HepG2 (cell line): Measurements from ENCODE around the gene SLC7A10. TPM values are rescaled to one million over a fixed set of nuclear protein-coding genes. Genes with fewer than 3 reads are reported as not detected.

ENCODE experiments used
- IRF2 ChIP-seq: IDR thresholded peaks from 2 replicates; pipeline ENCODE4 v1.6.1; 2018; ENCODE audit warnings: missing genetic modification reagents, missing compliant biosample characterization
- NCOA5 ChIP-seq: sonication (generic); formaldehyde crosslinking; IDR thresholded peaks from 2 replicates; pipeline ENCODE4 v1.4.0; 2020; ENCODE audit warnings: missing genetic modification reagents
- PLRG1 ChIP-seq: fragments of 450-650 bp; conservative IDR thresholded peaks from 2 replicates; pipeline ENCODE4 v1.6.1; 2016
- RNF2 ChIP-seq: fragments of 450-650 bp; conservative IDR thresholded peaks from 2 replicates; pipeline ENCODE4 v1.6.1; 2016; ENCODE audit warnings: low read depth
- YY1 ChIP-seq: IDR thresholded peaks from 2 replicates; pipeline ENCODE4 v1.6.1; 2011; ENCODE audit warnings: low read length, low read depth, moderate library complexity, mild to moderate bottlenecking; ENCODE audit not compliant: insufficient read depth, insufficient replicate concordance
- ZKSCAN8 ChIP-seq: IDR thresholded peaks from 2 replicates; pipeline ENCODE4 v1.6.1; 2016; ENCODE audit warnings: borderline replicate concordance, missing genetic modification reagents, missing compliant biosample characterization
- ZNF510 ChIP-seq: sonication (generic); formaldehyde crosslinking; IDR thresholded peaks from 2 replicates; pipeline ENCODE4 v1.4.0; 2020; ENCODE audit warnings: low read depth, mild to moderate bottlenecking, missing genetic modification reagents
- ZNF589 ChIP-seq: sonication (generic); formaldehyde crosslinking; conservative IDR thresholded peaks from 2 replicates; pipeline ENCODE4 v1.8.0; 2022; ENCODE audit warnings: mild to moderate bottlenecking, moderate library complexity, missing genetic modification reagents
- polyA plus RNA-seq, 8 experiments: library from polyadenylated mRNA; depleted of rRNA in 3 of 8; stranded (reverse) in 7 of 8; unstranded in 1 of 8; fragments of >200 nt; fragmentation: Illumina TruSeq in 4 of 8; extraction: Trizol in 4 of 8; gene quantifications; 2 replicates each; pipeline versions ENCODE4 v1.2.1 to v1.2.3, GENCODE V29; 2011 to 2016; ENCODE audit warnings: low read depth in 4 of 8, missing spikeins in 1 of 8, mixed read lengths in 1 of 8; ENCODE audit not compliant: insufficient read depth in 1 of 8
- total RNA-seq, 5 experiments: library from RNA; depleted of rRNA; stranded (reverse); fragments of >200 nt; fragmentation: Illumina TruSeq; extraction: Trizol; gene quantifications; 2 replicates each; pipeline ENCODE4 v1.2.3, GENCODE V29; 2016; ENCODE audit warnings: low read depth in 1 of 5
- TF ChIP-seq, protein P1 (sequence below), 2 experiments: IDR thresholded peaks; 2 replicates each; pipeline ENCODE4 v1.6.1; 2011 to 2012; ENCODE audit warnings: low read length in 2 of 2, borderline replicate concordance in 1 of 2, low read depth in 1 of 2, mild to moderate bottlenecking in 1 of 2, moderate library complexity in 1 of 2
- TF ChIP-seq, protein P2 (sequence below): sonication (generic); formaldehyde crosslinking; IDR thresholded peaks from 2 replicates; pipeline ENCODE4 v1.4.0; 2020; ENCODE audit warnings: mild to moderate bottlenecking, missing genetic modification reagents
- TF ChIP-seq, protein P3 (sequence below): sonication (generic); formaldehyde crosslinking; IDR thresholded peaks from 2 replicates; pipeline ENCODE4 v1.4.0; 2020; ENCODE audit warnings: missing genetic modification reagents
- TF ChIP-seq, protein P4 (sequence below): sonication (generic); formaldehyde crosslinking; IDR thresholded peaks from 2 replicates; pipeline ENCODE4 v1.8.1; 2022; ENCODE audit warnings: low read depth, mild to moderate bottlenecking, missing genetic modification reagents
- TF ChIP-seq, protein P5 (sequence below): sonication (generic); formaldehyde crosslinking; IDR thresholded peaks from 2 replicates; pipeline ENCODE4 v1.4.0; 2020; ENCODE audit warnings: missing genetic modification reagents
- TF ChIP-seq, protein P6 (sequence below): IDR thresholded peaks from 2 replicates; pipeline ENCODE4 v1.4.0; 2020; ENCODE audit warnings: mild to moderate bottlenecking, missing genetic modification reagents

SLC7A10 gene
- total and polyA plus RNA-seq, 2 of the 13 experiments (the other 11 are each of a cell fraction or from before 2014, with no cell fraction given) = 1.1 to 2.2 TPM

DNA sequence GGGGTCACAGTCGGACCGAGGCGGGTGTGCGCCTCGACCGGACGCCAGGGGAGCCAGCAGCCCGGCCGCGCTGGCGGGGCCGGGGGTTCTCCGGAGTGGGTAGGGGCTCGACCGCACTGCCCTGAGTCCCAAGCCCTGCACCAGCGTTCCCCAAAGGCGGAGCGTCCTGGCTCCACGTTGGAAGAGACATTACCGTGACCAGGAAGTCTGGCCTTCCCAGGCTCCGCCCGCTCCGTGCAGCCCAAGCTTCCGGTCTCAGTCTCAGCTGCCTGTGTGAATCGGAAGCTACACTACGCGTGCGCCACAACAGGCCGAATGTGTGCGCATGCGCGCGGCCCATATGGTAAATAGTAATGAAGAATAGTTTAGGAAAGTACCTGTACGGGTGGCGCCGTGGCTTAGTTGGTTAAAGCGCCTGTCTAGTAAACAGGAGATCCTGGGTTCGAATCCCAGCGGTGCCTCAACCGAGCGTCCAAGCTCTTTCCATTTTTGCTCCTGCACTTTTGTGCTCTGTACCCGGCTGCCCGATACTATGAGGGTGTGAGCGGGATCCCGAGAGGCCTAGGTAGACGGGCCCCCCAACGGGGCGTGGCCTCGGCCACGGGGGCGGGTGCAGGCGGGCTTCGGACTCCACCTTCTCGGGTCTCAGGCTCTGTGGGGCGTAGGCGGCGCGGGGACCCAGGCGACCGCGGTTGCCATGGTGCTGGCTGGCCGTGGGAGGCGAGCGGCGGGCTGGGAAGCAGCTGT is 48.8 kb downstream of the SLC7A10 start (continued):
- TF ChIP-seq, protein P1, sequence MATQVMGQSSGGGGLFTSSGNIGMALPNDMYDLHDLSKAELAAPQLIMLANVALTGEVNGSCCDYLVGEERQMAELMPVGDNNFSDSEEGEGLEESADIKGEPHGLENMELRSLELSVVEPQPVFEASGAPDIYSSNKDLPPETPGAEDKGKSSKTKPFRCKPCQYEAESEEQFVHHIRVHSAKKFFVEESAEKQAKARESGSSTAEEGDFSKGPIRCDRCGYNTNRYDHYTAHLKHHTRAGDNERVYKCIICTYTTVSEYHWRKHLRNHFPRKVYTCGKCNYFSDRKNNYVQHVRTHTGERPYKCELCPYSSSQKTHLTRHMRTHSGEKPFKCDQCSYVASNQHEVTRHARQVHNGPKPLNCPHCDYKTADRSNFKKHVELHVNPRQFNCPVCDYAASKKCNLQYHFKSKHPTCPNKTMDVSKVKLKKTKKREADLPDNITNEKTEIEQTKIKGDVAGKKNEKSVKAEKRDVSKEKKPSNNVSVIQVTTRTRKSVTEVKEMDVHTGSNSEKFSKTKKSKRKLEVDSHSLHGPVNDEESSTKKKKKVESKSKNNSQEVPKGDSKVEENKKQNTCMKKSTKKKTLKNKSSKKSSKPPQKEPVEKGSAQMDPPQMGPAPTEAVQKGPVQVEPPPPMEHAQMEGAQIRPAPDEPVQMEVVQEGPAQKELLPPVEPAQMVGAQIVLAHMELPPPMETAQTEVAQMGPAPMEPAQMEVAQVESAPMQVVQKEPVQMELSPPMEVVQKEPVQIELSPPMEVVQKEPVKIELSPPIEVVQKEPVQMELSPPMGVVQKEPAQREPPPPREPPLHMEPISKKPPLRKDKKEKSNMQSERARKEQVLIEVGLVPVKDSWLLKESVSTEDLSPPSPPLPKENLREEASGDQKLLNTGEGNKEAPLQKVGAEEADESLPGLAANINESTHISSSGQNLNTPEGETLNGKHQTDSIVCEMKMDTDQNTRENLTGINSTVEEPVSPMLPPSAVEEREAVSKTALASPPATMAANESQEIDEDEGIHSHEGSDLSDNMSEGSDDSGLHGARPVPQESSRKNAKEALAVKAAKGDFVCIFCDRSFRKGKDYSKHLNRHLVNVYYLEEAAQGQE (IDR thresholded peaks at IDR 0.05; ENCODE audit: borderline replicate concordance in 1 of 2, low read depth in 1 of 2, low read length in 2 of 2) = peak in 1 of 2 experiments; percentile 0; a peak in 1 of 4 replicates
- TF ChIP-seq, protein P2, sequence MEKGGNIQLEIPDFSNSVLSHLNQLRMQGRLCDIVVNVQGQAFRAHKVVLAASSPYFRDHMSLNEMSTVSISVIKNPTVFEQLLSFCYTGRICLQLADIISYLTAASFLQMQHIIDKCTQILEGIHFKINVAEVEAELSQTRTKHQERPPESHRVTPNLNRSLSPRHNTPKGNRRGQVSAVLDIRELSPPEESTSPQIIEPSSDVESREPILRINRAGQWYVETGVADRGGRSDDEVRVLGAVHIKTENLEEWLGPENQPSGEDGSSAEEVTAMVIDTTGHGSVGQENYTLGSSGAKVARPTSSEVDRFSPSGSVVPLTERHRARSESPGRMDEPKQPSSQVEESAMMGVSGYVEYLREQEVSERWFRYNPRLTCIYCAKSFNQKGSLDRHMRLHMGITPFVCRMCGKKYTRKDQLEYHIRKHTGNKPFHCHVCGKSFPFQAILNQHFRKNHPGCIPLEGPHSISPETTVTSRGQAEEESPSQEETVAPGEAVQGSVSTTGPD (CRISPR knock-in tag) = no peak
- TF ChIP-seq RNF2 = 0 out of 2 replicates have a peak, but pooled peaks have one; percentile 39
- TF ChIP-seq, protein P3, sequence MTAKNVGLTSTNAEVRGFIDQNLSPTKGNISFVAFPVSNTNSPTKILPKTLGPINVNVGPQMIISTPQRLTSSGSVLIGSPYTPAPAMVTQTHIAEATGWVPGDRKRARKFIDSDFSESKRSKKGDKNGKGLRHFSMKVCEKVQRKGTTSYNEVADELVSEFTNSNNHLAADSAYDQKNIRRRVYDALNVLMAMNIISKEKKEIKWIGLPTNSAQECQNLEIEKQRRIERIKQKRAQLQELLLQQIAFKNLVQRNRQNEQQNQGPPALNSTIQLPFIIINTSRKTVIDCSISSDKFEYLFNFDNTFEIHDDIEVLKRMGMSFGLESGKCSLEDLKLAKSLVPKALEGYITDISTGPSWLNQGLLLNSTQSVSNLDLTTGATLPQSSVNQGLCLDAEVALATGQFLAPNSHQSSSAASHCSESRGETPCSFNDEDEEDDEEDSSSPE (CRISPR knock-in tag) = peak; percentile 69
- TF ChIP-seq, protein P4, sequence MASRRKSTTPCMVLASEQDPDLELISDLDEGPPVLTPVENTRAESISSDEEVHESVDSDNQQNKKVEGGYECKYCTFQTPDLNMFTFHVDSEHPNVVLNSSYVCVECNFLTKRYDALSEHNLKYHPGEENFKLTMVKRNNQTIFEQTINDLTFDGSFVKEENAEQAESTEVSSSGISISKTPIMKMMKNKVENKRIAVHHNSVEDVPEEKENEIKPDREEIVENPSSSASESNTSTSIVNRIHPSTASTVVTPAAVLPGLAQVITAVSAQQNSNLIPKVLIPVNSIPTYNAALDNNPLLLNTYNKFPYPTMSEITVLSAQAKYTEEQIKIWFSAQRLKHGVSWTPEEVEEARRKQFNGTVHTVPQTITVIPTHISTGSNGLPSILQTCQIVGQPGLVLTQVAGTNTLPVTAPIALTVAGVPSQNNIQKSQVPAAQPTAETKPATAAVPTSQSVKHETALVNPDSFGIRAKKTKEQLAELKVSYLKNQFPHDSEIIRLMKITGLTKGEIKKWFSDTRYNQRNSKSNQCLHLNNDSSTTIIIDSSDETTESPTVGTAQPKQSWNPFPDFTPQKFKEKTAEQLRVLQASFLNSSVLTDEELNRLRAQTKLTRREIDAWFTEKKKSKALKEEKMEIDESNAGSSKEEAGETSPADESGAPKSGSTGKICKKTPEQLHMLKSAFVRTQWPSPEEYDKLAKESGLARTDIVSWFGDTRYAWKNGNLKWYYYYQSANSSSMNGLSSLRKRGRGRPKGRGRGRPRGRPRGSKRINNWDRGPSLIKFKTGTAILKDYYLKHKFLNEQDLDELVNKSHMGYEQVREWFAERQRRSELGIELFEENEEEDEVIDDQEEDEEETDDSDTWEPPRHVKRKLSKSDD (CRISPR knock-in tag) = peak; percentile 13; the same call in 1 of the 2 replicates
- TF ChIP-seq ZNF589 (CRISPR knock-in tag) = no peak
- TF ChIP-seq YY1 = peak; percentile 25
- TF ChIP-seq, protein P5, sequence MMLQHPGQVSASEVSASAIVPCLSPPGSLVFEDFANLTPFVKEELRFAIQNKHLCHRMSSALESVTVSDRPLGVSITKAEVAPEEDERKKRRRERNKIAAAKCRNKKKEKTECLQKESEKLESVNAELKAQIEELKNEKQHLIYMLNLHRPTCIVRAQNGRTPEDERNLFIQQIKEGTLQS (CRISPR knock-in tag) = peak; percentile 11
- TF ChIP-seq ZNF510 (CRISPR knock-in tag) = peak; percentile 43; the same call in 1 of the 2 replicates
- no peak for TF ChIP-seq NCOA5 (CRISPR knock-in tag)
- peak; percentile 84 for TF ChIP-seq IRF2 (CRISPR knock-in tag)
- peak; percentile 91; the same call in 1 of the 2 replicates for TF ChIP-seq ZKSCAN8
- TF ChIP-seq, protein P6, sequence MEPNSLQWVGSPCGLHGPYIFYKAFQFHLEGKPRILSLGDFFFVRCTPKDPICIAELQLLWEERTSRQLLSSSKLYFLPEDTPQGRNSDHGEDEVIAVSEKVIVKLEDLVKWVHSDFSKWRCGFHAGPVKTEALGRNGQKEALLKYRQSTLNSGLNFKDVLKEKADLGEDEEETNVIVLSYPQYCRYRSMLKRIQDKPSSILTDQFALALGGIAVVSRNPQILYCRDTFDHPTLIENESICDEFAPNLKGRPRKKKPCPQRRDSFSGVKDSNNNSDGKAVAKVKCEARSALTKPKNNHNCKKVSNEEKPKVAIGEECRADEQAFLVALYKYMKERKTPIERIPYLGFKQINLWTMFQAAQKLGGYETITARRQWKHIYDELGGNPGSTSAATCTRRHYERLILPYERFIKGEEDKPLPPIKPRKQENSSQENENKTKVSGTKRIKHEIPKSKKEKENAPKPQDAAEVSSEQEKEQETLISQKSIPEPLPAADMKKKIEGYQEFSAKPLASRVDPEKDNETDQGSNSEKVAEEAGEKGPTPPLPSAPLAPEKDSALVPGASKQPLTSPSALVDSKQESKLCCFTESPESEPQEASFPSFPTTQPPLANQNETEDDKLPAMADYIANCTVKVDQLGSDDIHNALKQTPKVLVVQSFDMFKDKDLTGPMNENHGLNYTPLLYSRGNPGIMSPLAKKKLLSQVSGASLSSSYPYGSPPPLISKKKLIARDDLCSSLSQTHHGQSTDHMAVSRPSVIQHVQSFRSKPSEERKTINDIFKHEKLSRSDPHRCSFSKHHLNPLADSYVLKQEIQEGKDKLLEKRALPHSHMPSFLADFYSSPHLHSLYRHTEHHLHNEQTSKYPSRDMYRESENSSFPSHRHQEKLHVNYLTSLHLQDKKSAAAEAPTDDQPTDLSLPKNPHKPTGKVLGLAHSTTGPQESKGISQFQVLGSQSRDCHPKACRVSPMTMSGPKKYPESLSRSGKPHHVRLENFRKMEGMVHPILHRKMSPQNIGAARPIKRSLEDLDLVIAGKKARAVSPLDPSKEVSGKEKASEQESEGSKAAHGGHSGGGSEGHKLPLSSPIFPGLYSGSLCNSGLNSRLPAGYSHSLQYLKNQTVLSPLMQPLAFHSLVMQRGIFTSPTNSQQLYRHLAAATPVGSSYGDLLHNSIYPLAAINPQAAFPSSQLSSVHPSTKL (CRISPR knock-in tag) = peak; percentile 55
- TF ChIP-seq PLRG1 = no peak
